Erythroblast (primary cell): ENCODE data around the gene TRIM47.

Experiments
- DNase-seq, 2 experiments: peaks; one replicate each; lab custom pipeline; 2025; lab: John Stamatoyannopoulos, UW
- GATA1 ChIP-seq: IDR thresholded peaks from 2 replicates; pipeline ENCODE4 v1.6.1; 2011; ENCODE audit warnings: low read depth, mild to moderate bottlenecking, control low read depth, low read length, moderate library complexity
- POLR2A ChIP-seq: IDR thresholded peaks from 2 replicates; pipeline ENCODE4 v1.6.1; 2011; ENCODE audit warnings: mild to moderate bottlenecking, low read length

TRIM47 gene

DNA sequence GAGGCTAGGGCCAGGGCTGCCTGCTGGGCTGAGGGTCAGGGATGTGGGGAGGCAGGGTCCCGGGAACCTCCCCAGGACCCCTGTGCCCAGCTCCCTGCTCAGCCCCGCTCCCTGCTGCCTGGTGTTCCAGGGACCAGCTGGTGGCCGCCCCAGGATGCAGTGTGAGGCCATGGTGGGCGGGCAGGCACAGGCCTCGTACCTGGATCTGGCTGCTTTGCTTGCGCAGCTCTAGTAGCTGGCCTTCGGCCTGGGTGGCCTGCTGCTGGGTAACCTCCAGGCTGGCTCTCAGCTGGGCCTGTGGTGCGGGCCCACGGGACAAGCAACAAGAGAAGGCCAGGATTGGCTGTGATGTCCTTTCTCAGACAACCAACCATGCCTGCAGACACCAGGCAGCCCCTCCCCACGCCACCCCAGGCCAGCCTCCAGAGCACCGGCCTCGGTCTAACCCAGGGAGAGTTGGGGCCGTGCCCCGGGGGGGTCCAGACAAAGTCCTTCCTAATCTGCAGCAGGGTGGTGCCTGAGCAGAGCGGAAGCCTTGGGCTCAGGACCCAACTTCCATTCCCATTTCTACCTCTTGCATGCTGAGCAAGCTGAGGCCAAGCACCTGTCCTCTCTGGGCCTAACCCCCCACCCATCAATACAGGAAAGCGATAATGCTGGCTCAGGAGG lies 14.3 kb upstream of the TRIM47 start:
- no peak for DNase-seq
- TF ChIP-seq GATA1 (no peak), POLR2A (no peak)

DNA sequence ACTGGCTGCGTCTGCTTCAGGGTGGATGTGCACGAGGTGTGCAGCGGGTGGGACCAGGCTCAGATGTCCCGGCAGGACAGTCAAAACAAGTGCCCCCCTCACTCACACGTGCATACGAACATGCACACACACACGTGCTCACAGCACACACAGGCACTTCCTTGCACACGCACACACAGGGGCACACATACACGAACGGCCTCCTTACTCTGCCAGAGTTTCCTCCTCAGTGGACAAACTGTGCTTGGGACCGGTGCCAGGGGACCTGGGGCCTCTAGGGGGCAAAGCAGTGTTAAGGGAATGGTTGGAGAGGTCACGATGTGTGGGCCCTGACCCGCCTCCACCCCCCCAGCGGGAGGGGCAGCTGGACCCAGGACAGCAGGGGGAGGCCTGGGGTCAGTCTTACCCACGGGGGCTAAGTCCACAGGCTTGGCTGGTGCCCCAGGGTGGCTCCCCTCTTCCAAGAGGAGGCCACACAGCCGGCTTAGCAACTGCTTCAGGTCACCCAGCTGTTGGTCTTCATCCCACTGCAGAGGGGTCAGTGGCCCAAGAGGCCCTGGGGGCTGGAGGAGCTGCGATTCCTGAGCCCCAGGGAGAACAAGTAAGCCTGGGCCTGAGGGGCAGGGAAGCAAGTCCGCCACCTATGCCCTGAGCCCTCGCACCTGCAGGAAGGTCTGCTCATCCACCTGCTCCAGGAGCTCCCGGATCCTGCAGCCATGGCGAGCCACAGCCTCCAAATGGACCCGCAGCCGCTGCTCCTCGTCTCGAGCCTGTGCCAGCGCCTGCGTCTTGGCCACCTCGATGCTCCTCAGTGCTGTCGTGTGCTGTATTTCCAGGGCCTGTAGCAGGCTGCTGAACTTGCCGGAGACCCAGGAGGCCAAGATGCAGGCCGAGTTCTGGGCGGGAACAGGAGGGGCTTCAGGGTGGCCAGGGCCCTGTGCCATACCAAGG lies 13.5 kb upstream of the TRIM47 start:
- no peak for TF ChIP-seq POLR2A
- DNase-seq, result no peak

DNA sequence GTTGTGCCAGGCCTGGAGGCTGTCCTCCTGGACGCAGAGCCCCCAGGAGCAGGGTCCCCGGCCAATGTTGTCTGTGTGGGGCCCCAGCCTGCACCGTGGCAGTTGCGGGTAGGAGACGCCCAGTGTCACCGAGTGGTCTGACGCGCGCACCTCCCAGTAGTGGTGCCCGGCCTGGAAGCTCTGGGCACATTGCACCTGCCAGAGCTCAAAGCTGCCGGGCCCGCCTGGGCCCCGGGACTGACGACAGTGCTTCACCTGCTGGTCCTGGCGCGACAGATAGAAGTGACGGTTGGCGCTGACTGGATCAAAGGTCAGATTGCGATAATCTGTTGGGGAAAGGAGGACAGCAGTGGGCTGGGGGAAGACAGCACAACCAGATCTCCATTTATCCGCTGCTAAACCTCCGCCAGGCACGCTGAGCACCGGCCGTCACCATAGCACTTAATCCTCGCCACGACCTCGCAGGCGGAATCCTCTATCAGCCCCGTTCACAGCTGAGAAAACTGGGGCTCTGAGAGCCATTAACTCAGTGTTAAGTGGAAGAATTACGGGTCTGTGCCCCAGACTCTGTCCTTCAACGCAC lies 12.7 kb upstream of the TRIM47 start:
- no peak for DNase-seq

DNA sequence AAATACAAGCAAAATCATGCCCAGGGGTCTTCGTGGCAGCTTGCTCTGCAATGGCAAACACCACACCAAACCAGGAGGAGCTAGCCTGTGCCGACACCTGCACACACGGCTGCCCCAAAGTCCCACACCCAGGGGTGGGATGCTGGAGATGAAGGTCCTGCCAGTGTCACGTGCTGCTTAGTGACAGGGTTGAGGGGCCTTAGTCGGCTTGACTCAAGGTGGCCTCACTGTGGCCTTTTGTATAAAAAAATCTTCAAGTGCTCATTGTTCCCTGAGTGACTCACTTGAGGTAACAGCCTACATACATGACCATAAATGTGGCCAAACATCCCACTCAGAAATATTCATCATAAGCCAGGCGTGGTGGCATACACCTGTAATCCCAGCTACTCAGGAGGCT lies 11.1 kb upstream of the TRIM47 start:
- DNase-seq, result no peak
- TF ChIP-seq GATA1, result no peak
- TF ChIP-seq POLR2A, result no peak

More for the DNA sequence above, 12.7 kb upstream of the TRIM47 start:
- TF ChIP-seq POLR2A, result no peak
- TF ChIP-seq GATA1, result no peak

DNA sequence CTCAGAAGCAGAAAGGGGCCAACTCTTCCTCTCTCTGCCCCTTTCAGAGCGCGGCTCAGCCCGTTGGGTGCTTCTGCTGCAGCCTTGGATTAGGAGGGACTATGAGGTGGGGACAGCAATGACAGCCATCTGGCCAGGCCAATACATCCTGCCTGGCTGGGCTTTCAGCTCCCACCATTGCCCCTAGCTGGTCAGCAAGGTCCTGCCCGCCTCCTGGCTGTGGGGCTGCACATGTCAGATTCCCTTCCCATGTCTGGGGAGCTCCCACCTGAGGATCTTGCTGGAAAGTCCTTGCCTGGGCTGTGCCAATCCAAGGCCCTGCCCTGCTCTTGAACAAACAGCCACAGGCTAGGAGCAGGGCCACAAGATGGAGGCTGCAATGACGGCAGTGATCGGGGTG lies 10.1 kb upstream of the TRIM47 start:
- DNase-seq, result no peak
- TF ChIP-seq POLR2A, result no peak
- TF ChIP-seq GATA1, result no peak

DNA sequence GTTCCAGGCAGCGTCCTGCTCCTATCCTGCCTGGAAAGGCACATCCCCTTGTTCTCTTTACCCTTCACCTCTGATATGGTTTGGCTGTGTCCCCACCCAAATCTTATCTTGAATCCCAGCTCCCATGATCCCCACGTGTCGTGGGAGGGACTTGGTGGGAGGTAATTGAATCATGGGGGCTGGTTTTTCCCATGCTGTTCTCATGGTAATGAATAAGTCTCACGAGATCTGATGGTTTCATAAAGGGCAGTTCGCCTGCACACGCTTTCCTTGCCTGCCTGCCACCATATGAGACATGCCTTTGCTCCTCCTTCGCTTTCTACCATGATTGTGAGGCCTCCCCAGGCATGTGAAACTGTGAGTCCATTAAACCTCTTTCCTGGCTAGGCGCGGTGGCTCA lies 7.5 kb upstream of the TRIM47 start:
- peak in 1 of 2 experiments; percentile 48 for DNase-seq

DNA sequence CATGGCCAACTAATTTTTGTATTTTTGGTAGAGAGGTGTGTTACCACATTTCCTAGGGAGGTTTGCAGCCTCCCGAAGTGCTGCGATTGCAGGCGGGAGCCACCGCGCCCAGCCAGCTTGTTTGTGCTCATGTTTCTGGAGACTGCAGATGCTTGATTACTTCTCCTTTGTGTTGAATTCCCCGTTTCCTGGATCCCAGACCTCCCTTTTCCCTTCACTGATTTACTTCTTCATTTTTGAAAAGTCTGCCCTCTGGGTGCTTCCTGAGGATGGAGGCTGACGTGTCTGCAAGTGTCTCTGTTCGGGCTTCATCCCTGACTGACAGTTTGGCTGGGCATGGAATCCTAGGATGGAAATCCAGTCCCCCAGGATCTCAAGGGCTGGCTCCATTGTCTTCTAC lies 7.0 kb upstream of the TRIM47 start:
- no peak for TF ChIP-seq GATA1
- TF ChIP-seq POLR2A, result no peak
- DNase-seq, result no peak

DNA sequence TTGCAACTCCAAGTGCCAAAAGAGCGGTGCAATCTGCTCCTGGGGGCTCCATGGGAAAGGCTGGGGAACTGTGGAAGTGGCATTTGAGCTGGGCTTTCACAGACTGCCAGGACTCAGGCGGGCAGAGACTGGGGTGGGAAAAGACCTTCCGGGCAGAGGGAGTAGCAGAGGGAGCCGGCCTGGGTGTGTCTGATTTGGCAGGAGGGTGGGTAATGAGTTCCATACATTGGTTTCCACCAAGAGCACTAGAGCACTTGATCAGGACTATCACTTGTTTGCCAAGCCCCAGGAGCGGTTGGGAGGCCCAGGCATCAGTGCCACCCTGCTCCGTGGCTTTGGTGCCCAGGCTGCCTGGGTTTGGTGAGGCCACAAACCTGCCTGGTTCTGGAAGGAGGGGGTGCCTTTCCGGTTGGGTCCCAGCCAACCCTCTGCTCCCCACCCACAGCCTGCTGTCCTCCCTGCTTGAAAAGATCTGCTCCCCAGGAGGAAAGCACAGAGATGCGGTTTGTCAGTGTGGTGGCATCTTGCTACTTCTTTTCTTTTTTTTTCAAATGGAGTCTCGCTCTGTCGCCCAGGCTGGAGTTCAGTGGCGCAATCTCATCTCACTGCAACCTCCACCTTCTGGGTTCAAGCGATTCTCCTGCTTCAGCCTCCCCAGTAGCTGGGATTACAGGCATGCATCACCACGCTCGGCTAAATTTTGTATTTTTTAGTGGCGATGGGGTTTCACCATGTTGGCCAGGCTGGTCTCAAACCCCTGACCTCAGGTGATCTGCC lies 3.5 kb upstream of the TRIM47 start:
- DNase-seq, result no peak
- TF ChIP-seq POLR2A, result no peak
- no peak for TF ChIP-seq GATA1

DNA sequence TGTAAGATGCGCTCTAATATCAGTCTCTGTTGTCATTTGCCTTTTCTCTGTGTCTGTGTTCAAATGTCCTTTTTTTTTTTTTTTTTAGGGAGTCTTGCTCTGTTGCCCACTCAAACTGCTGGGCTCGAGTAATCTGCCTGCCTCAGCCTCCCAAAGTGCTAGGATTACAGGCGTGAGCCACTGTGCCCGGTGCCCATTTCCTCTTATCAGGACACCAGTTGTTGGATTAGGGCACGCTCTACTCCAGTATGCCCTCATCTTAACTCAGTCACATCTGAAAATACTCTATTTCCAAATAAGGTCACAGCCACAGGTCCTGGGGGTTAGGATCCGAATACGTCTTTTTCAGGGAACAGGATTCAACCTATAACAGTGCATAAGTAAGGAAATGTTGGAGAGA lies 1.9 kb upstream of the TRIM47 start:
- TF ChIP-seq GATA1, result no peak
- no peak for TF ChIP-seq POLR2A
- no peak for DNase-seq

DNA sequence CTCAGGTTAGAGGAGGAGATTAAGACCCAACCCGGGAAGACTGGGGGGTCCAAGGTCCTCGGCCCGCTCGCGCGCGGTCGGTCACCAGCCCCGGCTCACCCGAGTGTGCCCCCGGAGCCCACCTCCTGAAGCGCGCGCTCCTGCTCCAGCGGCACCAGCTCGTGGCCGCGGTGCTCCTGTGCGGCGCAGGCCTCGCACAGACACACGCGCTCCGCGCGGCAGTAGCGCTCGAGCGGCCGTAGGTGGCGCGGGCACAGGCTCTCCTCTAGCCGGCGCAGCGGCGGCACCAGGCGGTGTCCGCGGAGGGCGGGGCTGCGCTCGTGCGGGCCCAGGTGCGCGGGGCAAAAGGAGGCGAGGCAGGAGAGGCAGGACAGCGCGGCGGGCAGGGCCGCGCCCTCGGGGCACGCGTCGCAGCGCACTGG lies 618 bp downstream of the TRIM47 start:
- peak; percentile 69 to 74 for DNase-seq
- no peak for TF ChIP-seq POLR2A
- TF ChIP-seq GATA1, result no peak

DNA sequence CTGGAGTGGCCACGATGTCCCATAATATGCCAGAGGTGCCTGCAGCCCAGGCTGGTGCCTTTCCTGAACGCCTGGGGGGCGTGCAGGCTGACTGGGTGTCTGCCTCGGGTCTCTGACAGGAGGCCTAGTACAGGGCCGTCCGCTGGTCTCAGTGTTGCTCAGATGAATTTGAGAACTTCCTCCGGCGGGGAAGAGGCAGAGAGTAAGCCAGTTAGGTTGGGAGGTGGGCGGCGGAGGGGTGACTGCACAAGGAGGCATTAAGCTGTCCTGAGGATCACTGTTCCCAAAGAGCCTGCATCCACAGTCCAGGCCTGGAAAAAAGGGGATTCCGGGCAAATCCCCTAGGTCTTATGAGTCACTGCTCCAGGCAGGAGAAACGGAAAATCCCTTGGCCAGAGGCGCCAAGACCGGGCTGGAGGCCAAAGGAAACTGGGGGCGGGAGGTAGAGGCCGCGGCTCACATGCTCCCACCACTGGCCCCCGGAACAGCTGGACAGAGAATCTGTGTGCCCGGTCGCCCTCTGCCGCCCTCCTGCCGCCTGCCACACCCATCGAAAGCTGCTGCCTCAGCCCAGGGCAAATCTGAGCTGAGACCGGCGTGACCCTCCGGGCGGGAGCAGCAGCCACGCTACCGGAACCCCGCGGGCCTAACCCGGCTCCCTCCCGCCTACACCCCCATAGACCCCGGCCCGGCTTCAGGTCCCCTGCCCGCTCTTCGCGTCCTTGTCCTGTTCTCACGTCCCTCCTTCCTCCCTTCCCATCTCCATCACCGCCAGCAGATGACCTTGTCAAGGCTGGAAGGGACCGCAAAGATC lies 1.2 kb downstream of the TRIM47 start:
- no peak for DNase-seq
- TF ChIP-seq GATA1 (no peak), POLR2A (no peak)

DNA sequence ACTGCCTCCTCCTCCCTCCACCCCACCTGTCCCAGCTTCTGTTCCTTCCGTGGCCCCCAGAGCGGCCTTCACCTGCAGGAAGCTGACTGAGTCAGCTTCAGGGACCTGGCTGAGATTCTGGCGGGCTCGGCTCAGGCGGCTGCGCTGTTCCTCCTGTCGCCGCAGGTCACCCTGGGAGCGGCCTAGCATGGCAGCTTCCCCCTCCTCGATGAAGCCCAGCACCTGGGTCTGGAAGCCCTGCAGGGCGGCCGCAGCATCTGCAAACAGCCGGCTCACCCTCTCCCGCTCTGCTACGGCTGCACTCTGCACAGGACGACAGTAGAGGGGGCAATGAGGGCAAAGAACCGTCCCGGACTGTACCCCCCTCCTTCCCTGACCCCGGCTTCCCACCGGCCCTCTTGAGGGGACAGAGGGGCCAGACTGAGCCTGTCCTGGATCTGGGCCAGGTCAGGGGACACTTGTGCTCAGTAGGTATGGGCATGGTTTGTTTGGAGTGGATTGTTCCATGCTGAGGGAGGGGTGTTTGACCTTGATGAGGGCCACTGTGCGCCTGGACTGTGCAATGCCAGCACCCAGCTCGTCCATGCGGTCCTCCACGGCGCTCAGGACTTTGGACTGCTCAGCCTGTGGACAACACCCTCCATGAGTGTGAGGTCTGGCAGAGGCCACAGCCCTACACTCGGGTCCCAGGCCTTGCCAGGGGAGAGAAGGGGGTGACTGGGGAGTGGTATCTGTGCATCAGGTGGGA lies 2.0 kb downstream of the TRIM47 start:
- DNase-seq, result no peak
- TF ChIP-seq GATA1 (no peak), POLR2A (no peak)

DNA sequence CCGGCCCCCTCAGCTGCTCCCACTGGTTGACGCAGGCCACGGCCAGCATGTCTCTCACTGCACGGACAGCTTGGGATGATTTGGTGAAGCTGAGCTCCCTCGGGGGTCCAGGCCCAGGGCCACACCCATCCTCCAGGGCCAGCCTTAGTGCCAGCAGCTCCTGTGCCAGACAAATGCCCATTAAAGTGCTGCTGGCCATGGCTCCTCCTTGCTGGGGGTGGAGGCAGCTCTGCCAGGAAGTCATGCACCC lies 2.5 kb downstream of the TRIM47 start:
- DNase-seq, result no peak
- TF ChIP-seq GATA1 (no peak), POLR2A (no peak)
